GM12878 (cell line): ENCODE results near the gene HMGN4. TPM values are rescaled to one million over a fixed set of nuclear protein-coding genes. Genes with fewer than 3 reads are reported as not detected.
A peak's percentile ranks its signal among the peaks of the same experiment; 100 is the strongest.

Experiments
- BACH1 ChIP-seq: fragments of 450-650 bp; IDR thresholded peaks from 2 replicates; pipeline ENCODE4 v1.6.1; 2017; ENCODE audit warnings: mild to moderate bottlenecking, borderline replicate concordance
- E2F4 ChIP-seq: IDR thresholded peaks from 2 replicates; pipeline ENCODE4 v1.6.1; 2012; ENCODE audit warnings: low read depth, low read length, improper control_type of control experiment
- ESRRA ChIP-seq: IDR thresholded peaks from 2 replicates; pipeline ENCODE4 v1.6.1; 2012; ENCODE audit warnings: mild to moderate bottlenecking, low read length, improper control_type of control experiment
- GATAD2B ChIP-seq: fragments of 450-650 bp; conservative IDR thresholded peaks from 2 replicates; pipeline ENCODE4 v1.6.1; 2017; ENCODE audit warnings: low read depth, mild to moderate bottlenecking, moderate library complexity
- IKZF1 ChIP-seq: fragments of 450-650 bp; conservative IDR thresholded peaks from 2 replicates; pipeline ENCODE4 v1.6.1; 2017; ENCODE audit warnings: antibody characterized with exemption, mild to moderate bottlenecking
- IKZF2 ChIP-seq, 2 experiments: fragments of 450-650 bp; IDR thresholded peaks; 2 replicates each; pipeline ENCODE4 v1.6.1; 2017; ENCODE audit warnings: mild to moderate bottlenecking in 2 of 2, moderate library complexity in 2 of 2
- IRF4 ChIP-seq: IDR thresholded peaks from 2 replicates; pipeline ENCODE4 v1.6.1; 2011; ENCODE audit warnings: low read depth, low read length
- MEF2A ChIP-seq: IDR thresholded peaks from 2 replicates; pipeline ENCODE4 v1.6.1; 2011; ENCODE audit warnings: low read depth, mild to moderate bottlenecking, low read length, moderate library complexity; ENCODE audit not compliant: insufficient read depth
- MLLT1 ChIP-seq: fragments of 450-650 bp; IDR thresholded peaks from 2 replicates; pipeline ENCODE4 v1.6.1; 2016; ENCODE audit warnings: mild to moderate bottlenecking
- NBN ChIP-seq: fragments of 450-650 bp; IDR thresholded peaks from 2 replicates; pipeline ENCODE4 v1.6.1; 2016
- NR2F1 ChIP-seq: fragments of 450-650 bp; conservative IDR thresholded peaks from 2 replicates; pipeline ENCODE4 v1.6.1; 2017; ENCODE audit warnings: mild to moderate bottlenecking
- POU2F2 ChIP-seq: IDR thresholded peaks from 3 replicates; pipeline ENCODE4 v1.6.1; 2011; ENCODE audit warnings: low read depth, mild to moderate bottlenecking, low read length, borderline replicate concordance
- RB1 ChIP-seq: fragments of 450-650 bp; formaldehyde crosslinking; IDR thresholded peaks from 2 replicates; pipeline ENCODE4 v1.6.1; 2017; ENCODE audit warnings: mild to moderate bottlenecking, borderline replicate concordance
- RELB ChIP-seq: fragments of 450-650 bp; IDR thresholded peaks from 2 replicates; pipeline ENCODE4 v1.6.1; 2017; ENCODE audit warnings: low read depth, mild to moderate bottlenecking, moderate library complexity
- SPI1 ChIP-seq: IDR thresholded peaks from 2 replicates; pipeline ENCODE4 v1.6.1; 2011; ENCODE audit warnings: low read depth, mild to moderate bottlenecking, low read length, moderate library complexity, borderline replicate concordance; ENCODE audit not compliant: insufficient read depth
- SREBF2 ChIP-seq: IDR thresholded peaks from 2 replicates; pipeline ENCODE4 v1.6.1; 2012; ENCODE audit warnings: mild to moderate bottlenecking, low read length
- ZNF217 ChIP-seq: fragments of 450-650 bp; IDR thresholded peaks from 2 replicates; pipeline ENCODE4 v1.6.1; 2017; ENCODE audit warnings: antibody characterized with exemption, mild to moderate bottlenecking
- ZNF24 ChIP-seq: fragments of 450-650 bp; IDR thresholded peaks from 2 replicates; pipeline ENCODE4 v1.6.1; 2017; ENCODE audit warnings: antibody characterized with exemption, mild to moderate bottlenecking
- polyA plus RNA-seq, 11 experiments: library from polyadenylated mRNA; depleted of rRNA in 4 of 11; unstranded in 6 of 11; stranded (reverse) in 5 of 11; fragments of >200 nt; fragmentation: Nextera tagmentation in 4 of 11; fragmentation: Illumina TruSeq in 1 of 11; extraction: Ambion mirVana in 4 of 11; extraction: Trizol in 1 of 11; gene quantifications; 1 replicate in 1 of 11; 2 replicates in 10 of 11; pipeline versions ENCODE4 v1.2.1 to v1.2.3, GENCODE V29; 2011 to 2016; ENCODE audit warnings: inconsistent platforms in 2 of 11, missing spikeins in 2 of 11, low read depth in 1 of 11
- total RNA-seq, 4 experiments: library from RNA; depleted of rRNA in 3 of 4; stranded (reverse); fragments of >200 nt in 3 of 4; fragmentation: Illumina TruSeq in 1 of 4; extraction: Trizol in 1 of 4; gene quantifications; 2 replicates each; pipeline versions ENCODE4 v1.2.1 to v1.2.3, GENCODE V29; 2013 to 2021
- TF ChIP-seq, protein P1 (sequence below): fragments of 450-650 bp; formaldehyde crosslinking; IDR thresholded peaks from 2 replicates; pipeline ENCODE4 v1.4.0; 2020; ENCODE audit warnings: mild to moderate bottlenecking, moderate library complexity
- TF ChIP-seq, protein P2 (sequence below): IDR thresholded peaks from 2 replicates; pipeline ENCODE4 v1.6.1; 2012; ENCODE audit warnings: low read length, inconsistent platforms

HMGN4 gene
- total and polyA plus RNA-seq, 10 of the 15 experiments (the other 5 are each of a cell fraction or from before 2014, with no cell fraction given), result 26.7 to 99.1 (median 76.7) TPM

DNA sequence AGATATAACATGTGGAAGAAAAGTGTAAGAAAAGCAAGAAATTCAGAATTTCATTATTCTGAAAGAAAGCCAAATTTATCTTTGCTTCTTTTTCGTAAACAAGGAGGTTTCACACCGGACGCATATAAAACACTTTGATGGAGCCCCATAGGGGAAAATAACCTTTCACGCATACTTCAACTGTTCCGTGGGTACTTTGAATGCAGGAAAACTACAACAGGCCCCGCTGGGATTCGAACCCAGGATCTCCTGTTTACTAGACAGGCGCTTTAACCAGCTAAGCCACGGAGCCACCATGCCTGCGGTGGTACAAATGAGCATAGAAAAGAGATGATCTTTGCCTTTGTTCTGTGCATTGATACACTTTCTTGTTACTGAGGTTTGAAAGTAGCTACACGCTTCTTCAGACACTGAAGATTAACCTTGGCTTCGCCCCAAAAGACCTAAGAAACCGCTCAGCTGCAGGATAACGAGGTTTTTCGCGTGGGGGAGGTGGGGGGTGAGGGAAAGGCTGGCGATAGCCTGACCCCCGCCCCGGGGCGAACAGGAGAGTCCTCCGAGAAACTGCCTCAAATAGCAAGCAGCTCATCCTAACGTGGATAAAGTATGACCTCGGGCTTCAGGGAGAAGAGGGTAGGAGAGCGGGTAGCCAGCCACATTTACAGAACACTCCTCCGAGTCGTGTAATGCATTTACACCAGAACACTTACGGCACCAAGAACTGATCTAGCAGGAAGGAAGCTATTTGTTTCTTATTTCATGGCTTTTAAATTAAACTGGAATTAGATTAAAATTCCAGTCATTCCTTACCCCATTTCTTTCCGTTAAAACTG lies 5.3 kb upstream of the HMGN4 start (continued):
- TF ChIP-seq, protein P1, sequence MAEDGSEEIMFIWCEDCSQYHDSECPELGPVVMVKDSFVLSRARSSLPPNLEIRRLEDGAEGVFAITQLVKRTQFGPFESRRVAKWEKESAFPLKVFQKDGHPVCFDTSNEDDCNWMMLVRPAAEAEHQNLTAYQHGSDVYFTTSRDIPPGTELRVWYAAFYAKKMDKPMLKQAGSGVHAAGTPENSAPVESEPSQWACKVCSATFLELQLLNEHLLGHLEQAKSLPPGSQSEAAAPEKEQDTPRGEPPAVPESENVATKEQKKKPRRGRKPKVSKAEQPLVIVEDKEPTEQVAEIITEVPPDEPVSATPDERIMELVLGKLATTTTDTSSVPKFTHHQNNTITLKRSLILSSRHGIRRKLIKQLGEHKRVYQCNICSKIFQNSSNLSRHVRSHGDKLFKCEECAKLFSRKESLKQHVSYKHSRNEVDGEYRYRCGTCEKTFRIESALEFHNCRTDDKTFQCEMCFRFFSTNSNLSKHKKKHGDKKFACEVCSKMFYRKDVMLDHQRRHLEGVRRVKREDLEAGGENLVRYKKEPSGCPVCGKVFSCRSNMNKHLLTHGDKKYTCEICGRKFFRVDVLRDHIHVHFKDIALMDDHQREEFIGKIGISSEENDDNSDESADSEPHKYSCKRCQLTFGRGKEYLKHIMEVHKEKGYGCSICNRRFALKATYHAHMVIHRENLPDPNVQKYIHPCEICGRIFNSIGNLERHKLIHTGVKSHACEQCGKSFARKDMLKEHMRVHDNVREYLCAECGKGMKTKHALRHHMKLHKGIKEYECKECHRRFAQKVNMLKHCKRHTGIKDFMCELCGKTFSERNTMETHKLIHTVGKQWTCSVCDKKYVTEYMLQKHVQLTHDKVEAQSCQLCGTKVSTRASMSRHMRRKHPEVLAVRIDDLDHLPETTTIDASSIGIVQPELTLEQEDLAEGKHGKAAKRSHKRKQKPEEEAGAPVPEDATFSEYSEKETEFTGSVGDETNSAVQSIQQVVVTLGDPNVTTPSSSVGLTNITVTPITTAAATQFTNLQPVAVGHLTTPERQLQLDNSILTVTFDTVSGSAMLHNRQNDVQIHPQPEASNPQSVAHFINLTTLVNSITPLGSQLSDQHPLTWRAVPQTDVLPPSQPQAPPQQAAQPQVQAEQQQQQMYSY (CRISPR knock-in tag), result no peak
- TF ChIP-seq SPI1, result no peak
- 0 out of 2 replicates have a peak, but pooled peaks have one; percentile 8 for TF ChIP-seq RELB
- no peak for TF ChIP-seq GATAD2B
- peak; percentile 82 for TF ChIP-seq NBN
- peak; percentile 76 to 86 for TF ChIP-seq IKZF2 (IDR thresholded peaks at IDR 0.05)
- peak; percentile 95 for TF ChIP-seq SREBF2
- peak; percentile 61 for TF ChIP-seq NR2F1
- TF ChIP-seq MLLT1, result 0 out of 2 replicates have a peak, but pooled peaks have one; percentile 51
- TF ChIP-seq ZNF217, result peak; percentile 58; the same call in 1 of the 2 replicates
- TF ChIP-seq ZNF24, result peak; percentile 100
- TF ChIP-seq, protein P2, sequence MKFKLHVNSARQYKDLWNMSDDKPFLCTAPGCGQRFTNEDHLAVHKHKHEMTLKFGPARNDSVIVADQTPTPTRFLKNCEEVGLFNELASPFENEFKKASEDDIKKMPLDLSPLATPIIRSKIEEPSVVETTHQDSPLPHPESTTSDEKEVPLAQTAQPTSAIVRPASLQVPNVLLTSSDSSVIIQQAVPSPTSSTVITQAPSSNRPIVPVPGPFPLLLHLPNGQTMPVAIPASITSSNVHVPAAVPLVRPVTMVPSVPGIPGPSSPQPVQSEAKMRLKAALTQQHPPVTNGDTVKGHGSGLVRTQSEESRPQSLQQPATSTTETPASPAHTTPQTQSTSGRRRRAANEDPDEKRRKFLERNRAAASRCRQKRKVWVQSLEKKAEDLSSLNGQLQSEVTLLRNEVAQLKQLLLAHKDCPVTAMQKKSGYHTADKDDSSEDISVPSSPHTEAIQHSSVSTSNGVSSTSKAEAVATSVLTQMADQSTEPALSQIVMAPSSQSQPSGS, result peak; percentile 62
- TF ChIP-seq BACH1, result no peak
- 0 out of 3 replicates have a peak, but pooled peaks have one; percentile 50 for TF ChIP-seq POU2F2
- TF ChIP-seq IRF4, result no peak
- TF ChIP-seq MEF2A, result no peak
- peak; percentile 64 for TF ChIP-seq IKZF1
- TF ChIP-seq ESRRA, result no peak
- TF ChIP-seq RB1, result peak; percentile 69; the same call in 1 of the 2 replicates
- TF ChIP-seq E2F4, result no peak
